ENCODE results near the gene ZBTB39. TPM values are rescaled to one million over a fixed set of nuclear protein-coding genes. Genes with fewer than 3 reads are reported as not detected.
"Not testable (repeated sequence)": the region's sequence is repeated elsewhere in the genome, so short reads cannot be mapped to it uniquely, and the experiment has no call there.

ZBTB39 gene
- polyA plus RNA-seq, 1 of the 3 experiments (the other 2 are of a cell fraction), result 3.7 TPM

- H3K36me3 ChIP-seq (replicated peaks in 1 of 2; ENCODE audit: control insufficient read depth in 1 of 2, insufficient read depth in 2 of 2, low read length in 1 of 2), result peaks cover 22 to 44% of the 10 kb centered on the region in 2 experiments
- no peaks in the 10 kb centered on the region for H3K79me2 ChIP-seq (ENCODE audit: insufficient read depth)
- no peaks in the 10 kb centered on the region; a peak in 1 of 4 replicates for H3K4me1 ChIP-seq (ENCODE audit: control insufficient read depth in 1 of 2, insufficient read depth in 2 of 2, low read depth in 1 of 2, low read length in 1 of 2)
- H4K20me1 ChIP-seq (ENCODE audit: insufficient read depth), result no peaks in the 10 kb centered on the region
- H3K9ac ChIP-seq, result no peak overlapping the region
- no peaks in the 10 kb centered on the region for H3F3A ChIP-seq (replicated peaks; ENCODE audit: insufficient read depth)
- H3K4me3 ChIP-seq (ENCODE audit: low read depth in 2 of 2, low read length in 1 of 2), result no peak overlapping the region
- ChIA-PET POLR2A (no interaction called here), CTCF (interaction anchor here (1.0 to 8.9 kb wide), 6 partner anchors 10 to 54 kb away, joined by 3 to 257 read pairs (median 6); partner anchors contain the start of genes STAT6 and ZBTB39)
- H3K9me2 ChIP-seq, result no peaks in the 10 kb centered on the region
- DNase-seq, result no peak
- no peaks in the 10 kb centered on the region for H3K27me3 ChIP-seq (ENCODE audit: insufficient read depth)
- TF ChIP-seq TCF12 (IDR thresholded peaks at IDR 0.05), result no peak
- no peak for TF ChIP-seq FOSL2 (IDR thresholded peaks at IDR 0.05; ENCODE audit: borderline replicate concordance, low read depth)
- no peak for TF ChIP-seq IRF3 (IDR thresholded peaks at IDR 0.05; ENCODE audit: low read depth, low read length)
- TF ChIP-seq RCOR1 (IDR thresholded peaks at IDR 0.05; ENCODE audit: low read length), result no peak
- TF ChIP-seq CTCF (IDR thresholded peaks at IDR 0.05), result no peak
- no peak for TF ChIP-seq SIN3A (IDR thresholded peaks at IDR 0.05; ENCODE audit: borderline replicate concordance, low read depth, low read length)
- 93% methylated on average over 3 of the region's 3 CpGs for WGBS (ENCODE audit: low lambda C conversion rate)
- H2AFZ ChIP-seq (ENCODE audit: low read depth), result no peak overlapping the region
- H3K4me2 ChIP-seq, result no peak overlapping the region
- H3K9me3 ChIP-seq, result no peaks in the 10 kb centered on the region
- no peak overlapping the region for H3K27ac ChIP-seq (ENCODE audit: low read depth in 2 of 2, low read length in 1 of 2)
Observed at GRCh38 chr12:57055824-57056223, 49.5 kb upstream of the ZBTB39 start.

GRCh38 chr12:57053901-57054300, 47.6 kb upstream of the ZBTB39 start:
- H3K4me1 ChIP-seq (ENCODE audit: control insufficient read depth in 1 of 2, insufficient read depth in 2 of 2, low read depth in 1 of 2, low read length in 1 of 2); H3K4me2 ChIP-seq; H3K27me3 ChIP-seq (ENCODE audit: insufficient read depth); CTCF ChIA-PET; H3K4me3 ChIP-seq (ENCODE audit: low read depth in 2 of 2, low read length in 1 of 2); DNase-seq; H3F3A ChIP-seq (replicated peaks; ENCODE audit: insufficient read depth); H3K9me2 ChIP-seq; POLR2A ChIA-PET; H3K79me2 ChIP-seq (ENCODE audit: insufficient read depth); H3K27ac ChIP-seq (ENCODE audit: low read depth in 2 of 2, low read length in 1 of 2); H3K9me3 ChIP-seq; H2AFZ ChIP-seq (ENCODE audit: low read depth); H3K9ac ChIP-seq; H4K20me1 ChIP-seq (ENCODE audit: insufficient read depth): not testable (repeated sequence)
- peaks cover 9 to 24% of the 10 kb centered on the region in 2 experiments for H3K36me3 ChIP-seq (replicated peaks in 1 of 2; ENCODE audit: control insufficient read depth in 1 of 2, insufficient read depth in 2 of 2, low read length in 1 of 2)
- 92% methylated on average over 4 of the region's 4 CpGs for WGBS (ENCODE audit: low lambda C conversion rate)

DNA sequence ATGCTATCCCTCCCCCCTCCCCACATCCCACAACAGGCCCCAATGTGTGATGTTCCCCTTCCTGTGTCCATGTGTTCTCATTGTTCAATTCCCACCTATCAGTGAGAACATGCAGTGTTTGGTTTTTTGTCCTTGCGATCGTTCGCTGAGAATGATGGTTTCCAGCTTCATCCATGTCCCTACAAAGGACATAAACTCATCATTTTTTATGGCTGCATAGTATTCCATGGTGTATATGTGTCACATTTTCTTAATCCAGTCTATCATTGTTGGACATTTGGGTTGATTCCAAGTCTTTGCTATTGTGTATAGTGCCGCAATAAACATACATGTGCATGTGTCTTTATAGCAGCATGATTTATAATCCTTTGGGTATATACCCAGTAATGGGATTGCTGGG, 46.8 kb upstream of the ZBTB39 start:
- H3K9me2 ChIP-seq; H3K9me3 ChIP-seq; H4K20me1 ChIP-seq (ENCODE audit: insufficient read depth); DNase-seq; H3K4me1 ChIP-seq (ENCODE audit: control insufficient read depth in 1 of 2, insufficient read depth in 2 of 2, low read depth in 1 of 2, low read length in 1 of 2); H3F3A ChIP-seq (replicated peaks; ENCODE audit: insufficient read depth); H3K9ac ChIP-seq; H3K27ac ChIP-seq (ENCODE audit: low read depth in 2 of 2, low read length in 1 of 2); POLR2A ChIA-PET; H2AFZ ChIP-seq (ENCODE audit: low read depth); H3K79me2 ChIP-seq (ENCODE audit: insufficient read depth); H3K4me3 ChIP-seq (ENCODE audit: low read depth in 2 of 2, low read length in 1 of 2); H3K27me3 ChIP-seq (ENCODE audit: insufficient read depth); H3K4me2 ChIP-seq: not testable (repeated sequence)
- peaks cover 9 to 17% of the 10 kb centered on the region in 2 experiments for H3K36me3 ChIP-seq (replicated peaks in 1 of 2; ENCODE audit: control insufficient read depth in 1 of 2, insufficient read depth in 2 of 2, low read length in 1 of 2)
- WGBS (ENCODE audit: low lambda C conversion rate), result 93% methylated on average over 4 of the region's 4 CpGs
- CTCF ChIA-PET, result interaction anchor here (5.5 to 8.6 kb wide), 2 partner anchors 8 to 47 kb away, joined by 53 to 81 read pairs; partner anchors contain the start of gene ZBTB39

Measured in SK-N-SH (cell line).